Osteocyte (in vitro differentiated cells): ENCODE data around the gene GAS7. TPM values are rescaled to one million over a fixed set of nuclear protein-coding genes. Genes with fewer than 3 reads are reported as not detected.

Source experiments
- DNase-seq: peaks from one replicate; pipeline ENCODE4 v3.0.0; 2021; ENCODE audit warnings: mixed read lengths; ENCODE audit not compliant: unreplicated experiment; ENCODE audit errors: extremely low spot score
- H3K27ac Mint-ChIP-seq: one replicate; pipeline ENCODE4 v1.8.0; 2021; ENCODE audit warnings: mild to moderate bottlenecking, mixed read lengths; ENCODE audit not compliant: unreplicated experiment
- H3K27me3 Mint-ChIP-seq: one replicate; pipeline ENCODE4 v1.8.0; 2021; ENCODE audit warnings: mixed read lengths; ENCODE audit not compliant: unreplicated experiment
- H3K36me3 Mint-ChIP-seq: one replicate; pipeline ENCODE4 v1.8.0; 2021; ENCODE audit warnings: mixed read lengths; ENCODE audit not compliant: unreplicated experiment
- H3K4me1 Mint-ChIP-seq: one replicate; pipeline ENCODE4 v1.8.0; 2021; ENCODE audit warnings: mixed read lengths; ENCODE audit not compliant: unreplicated experiment
- H3K4me3 Mint-ChIP-seq: one replicate; pipeline ENCODE4 v1.8.0; 2021; ENCODE audit warnings: mild to moderate bottlenecking, moderate library complexity, mixed read lengths; ENCODE audit not compliant: unreplicated experiment
- H3K9me3 Mint-ChIP-seq: one replicate; pipeline ENCODE4 v1.8.0; 2021; ENCODE audit warnings: mixed read lengths; ENCODE audit not compliant: unreplicated experiment
- CTCF ChIP-seq: fragments of 200-600 bp; sonication (generic); IDR thresholded peaks from 2 replicates; pipeline ENCODE4 v1.5.0; 2021; ENCODE audit warnings: antibody characterized with exemption, mild to moderate bottlenecking, moderate library complexity
- total RNA-seq: library from RNA; stranded (reverse); gene quantifications from 2 replicates; pipeline ENCODE4 v1.2.1, GENCODE V29; 2021

GAS7 gene
- total RNA-seq, 1 donor from 2014 or later, result 18.1 TPM

DNA sequence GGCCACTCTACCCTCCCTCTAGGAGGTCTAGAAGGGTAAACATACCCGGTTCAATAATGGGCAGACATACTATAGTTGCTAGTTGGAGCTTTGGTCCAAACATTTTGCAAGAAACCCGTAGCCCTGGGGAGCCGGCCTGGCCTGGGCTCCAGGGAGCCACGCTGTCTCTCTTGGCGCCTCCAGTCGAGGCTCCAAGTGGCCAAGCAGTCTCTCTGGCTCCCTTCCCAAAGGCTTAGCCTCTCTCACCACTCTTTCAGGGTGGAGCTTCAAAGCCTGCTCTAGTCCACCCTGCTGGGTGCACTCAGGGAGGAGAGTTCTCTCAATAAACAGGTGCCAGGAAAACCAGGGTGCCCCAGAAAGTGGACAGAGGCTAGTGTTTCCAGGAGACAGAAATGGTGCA is 325.6 kb downstream of the GAS7 start:
- no peak overlapping the region for H3K4me3 Mint-ChIP-seq
- H3K36me3 Mint-ChIP-seq, result no peaks in the 10 kb centered on the region
- no peak for TF ChIP-seq CTCF
- H3K27me3 Mint-ChIP-seq, result no peaks in the 10 kb centered on the region
- no peaks in the 10 kb centered on the region for H3K9me3 Mint-ChIP-seq
- peaks cover 10% of the 10 kb centered on the region for H3K4me1 Mint-ChIP-seq
- H3K27ac Mint-ChIP-seq, result no peak overlapping the region
- DNase-seq, result no peak

DNA sequence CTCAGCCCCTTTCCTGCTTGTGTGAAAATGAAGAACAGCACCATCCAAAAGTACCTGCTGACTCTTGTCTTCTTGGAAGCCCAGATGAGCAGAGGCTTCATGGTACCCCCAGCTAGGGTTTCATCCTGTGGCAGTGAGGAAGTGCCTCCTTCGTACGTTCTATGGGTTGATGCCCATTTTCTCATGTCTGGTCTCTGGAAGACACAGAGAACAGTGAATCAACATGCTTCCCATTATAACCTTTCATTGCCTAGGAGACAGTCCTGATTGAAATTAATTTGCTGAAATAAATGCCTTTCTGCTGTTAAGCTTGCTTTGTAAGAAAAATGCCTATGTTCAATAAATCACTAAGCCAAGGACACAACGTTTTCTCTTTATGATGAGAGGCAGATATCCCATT is 329.9 kb downstream of the GAS7 start:
- no peak overlapping the region for H3K27ac Mint-ChIP-seq
- no peak for DNase-seq
- H3K36me3 Mint-ChIP-seq, result peaks cover 4% of the 10 kb centered on the region
- no peaks in the 10 kb centered on the region for H3K27me3 Mint-ChIP-seq
- TF ChIP-seq CTCF, result no peak
- peaks cover 13% of the 10 kb centered on the region for H3K9me3 Mint-ChIP-seq
- H3K4me3 Mint-ChIP-seq, result no peak overlapping the region
- H3K4me1 Mint-ChIP-seq, result no peaks in the 10 kb centered on the region

- DNase-seq, result no peak
- no peak for TF ChIP-seq CTCF
- Mint-ChIP-seq H3K9me3 (peaks cover 19% of the 10 kb centered on the region), H3K36me3 (peaks cover 4% of the 10 kb centered on the region), H3K27ac (no peak overlapping the region), H3K4me1 (no peaks in the 10 kb centered on the region), H3K4me3 (no peak overlapping the region), H3K27me3 (no peaks in the 10 kb centered on the region)
Measured at GRCh38 chr17:9865586-9865985, 332.8 kb downstream of the GAS7 start.

GRCh38 chr17:9862949-9863348 is 335.5 kb downstream of the GAS7 start:
- H3K27ac Mint-ChIP-seq, result no peak overlapping the region
- no peak for TF ChIP-seq CTCF
- no peak overlapping the region for H3K4me3 Mint-ChIP-seq
- H3K4me1 Mint-ChIP-seq, result no peaks in the 10 kb centered on the region
- no peak for DNase-seq
- peaks cover 6% of the 10 kb centered on the region for H3K36me3 Mint-ChIP-seq
- H3K9me3 Mint-ChIP-seq, result peaks cover 31% of the 10 kb centered on the region
- no peaks in the 10 kb centered on the region for H3K27me3 Mint-ChIP-seq

DNA sequence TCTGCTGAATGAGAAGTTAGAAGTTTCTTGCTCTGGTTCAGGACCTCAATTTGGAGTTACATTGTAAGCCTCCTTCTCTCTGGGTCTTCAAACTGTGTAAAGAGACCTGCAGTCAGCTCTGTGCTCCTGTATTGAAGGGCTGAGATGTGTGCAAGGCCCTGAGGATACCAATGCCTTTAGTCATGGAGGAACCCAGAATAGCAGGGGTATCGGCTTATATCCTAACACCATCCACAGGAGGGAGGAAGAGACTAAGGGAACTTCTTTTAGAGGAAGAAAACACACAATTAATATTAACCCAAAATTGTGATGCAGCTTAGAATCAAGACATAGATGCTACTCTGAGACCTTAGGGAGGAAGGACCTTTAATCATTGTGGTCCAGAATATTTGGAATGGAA is 336.2 kb downstream of the GAS7 start:
- TF ChIP-seq CTCF, result no peak
- no peak for DNase-seq
- Mint-ChIP-seq H3K36me3 (peaks cover 6% of the 10 kb centered on the region), H3K27ac (no peak overlapping the region), H3K9me3 (peaks cover 36% of the 10 kb centered on the region), H3K4me3 (no peak overlapping the region), H3K4me1 (no peaks in the 10 kb centered on the region), H3K27me3 (no peaks in the 10 kb centered on the region)
